ENCODE measurements around the gene GPAT3.

The GPAT3 gene

DNA sequence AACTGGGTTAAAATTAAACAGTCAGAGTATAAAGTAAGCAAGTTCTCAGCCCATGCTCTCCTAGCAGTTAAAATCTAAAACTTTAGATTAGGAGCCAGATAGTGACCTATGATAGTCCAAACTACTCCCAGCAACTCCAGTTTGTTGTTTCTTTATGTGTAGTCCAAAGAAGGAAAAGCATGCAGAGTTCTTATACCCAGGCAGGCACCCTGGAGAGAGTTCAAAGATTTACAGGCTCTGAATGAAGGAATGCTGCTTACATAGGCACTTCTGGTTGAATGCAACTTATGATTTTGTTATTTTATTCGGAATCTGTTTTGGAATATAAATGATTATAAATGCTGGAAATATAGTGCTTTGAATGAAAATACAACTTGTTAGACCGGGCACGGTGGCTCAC, 67.2 kb downstream of the GPAT3 start:
- Histone ChIP-seq H2AFZ (ENCODE audit: low read length) (no peak overlapping the region), H3K9me2 (ENCODE audit: low read depth, low read length) (no peaks in the 10 kb centered on the region), H3K4me2 (ENCODE audit: low read length) (no peak overlapping the region), H3K36me3 (ENCODE audit: insufficient read depth, low read length) (no peaks in the 10 kb centered on the region), H3K27ac (ENCODE audit: low read depth, low read length, poor library complexity, severe bottlenecking) (no peak overlapping the region), H4K20me1 (ENCODE audit: insufficient read depth, low read length) (no peaks in the 10 kb centered on the region), H3K4me1 (ENCODE audit: insufficient read depth, low read length, severe bottlenecking) (no peaks in the 10 kb centered on the region), H3F3A (ENCODE audit: insufficient read depth, low read length) (no peaks in the 10 kb centered on the region), H3K9ac (ENCODE audit: low read length) (no peak overlapping the region), H3K9me3 (ENCODE audit: low read length) (no peaks in the 10 kb centered on the region), H3K27me3 (ENCODE audit: insufficient read depth, low read length) (no peaks in the 10 kb centered on the region), H3K4me3 (ENCODE audit: low read depth, low read length, poor library complexity, severe bottlenecking) (no peak overlapping the region), H3K79me2 (ENCODE audit: insufficient read depth, low read length) (no peaks in the 10 kb centered on the region)
- TF ChIP-seq, protein P1, sequence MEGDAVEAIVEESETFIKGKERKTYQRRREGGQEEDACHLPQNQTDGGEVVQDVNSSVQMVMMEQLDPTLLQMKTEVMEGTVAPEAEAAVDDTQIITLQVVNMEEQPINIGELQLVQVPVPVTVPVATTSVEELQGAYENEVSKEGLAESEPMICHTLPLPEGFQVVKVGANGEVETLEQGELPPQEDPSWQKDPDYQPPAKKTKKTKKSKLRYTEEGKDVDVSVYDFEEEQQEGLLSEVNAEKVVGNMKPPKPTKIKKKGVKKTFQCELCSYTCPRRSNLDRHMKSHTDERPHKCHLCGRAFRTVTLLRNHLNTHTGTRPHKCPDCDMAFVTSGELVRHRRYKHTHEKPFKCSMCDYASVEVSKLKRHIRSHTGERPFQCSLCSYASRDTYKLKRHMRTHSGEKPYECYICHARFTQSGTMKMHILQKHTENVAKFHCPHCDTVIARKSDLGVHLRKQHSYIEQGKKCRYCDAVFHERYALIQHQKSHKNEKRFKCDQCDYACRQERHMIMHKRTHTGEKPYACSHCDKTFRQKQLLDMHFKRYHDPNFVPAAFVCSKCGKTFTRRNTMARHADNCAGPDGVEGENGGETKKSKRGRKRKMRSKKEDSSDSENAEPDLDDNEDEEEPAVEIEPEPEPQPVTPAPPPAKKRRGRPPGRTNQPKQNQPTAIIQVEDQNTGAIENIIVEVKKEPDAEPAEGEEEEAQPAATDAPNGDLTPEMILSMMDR (IDR thresholded peaks at IDR 0.05; ENCODE audit: low read length): no peak
- TF ChIP-seq EZH2 (IDR thresholded peaks at IDR 0.05; ENCODE audit: borderline replicate concordance, low read length): no peak

DNA sequence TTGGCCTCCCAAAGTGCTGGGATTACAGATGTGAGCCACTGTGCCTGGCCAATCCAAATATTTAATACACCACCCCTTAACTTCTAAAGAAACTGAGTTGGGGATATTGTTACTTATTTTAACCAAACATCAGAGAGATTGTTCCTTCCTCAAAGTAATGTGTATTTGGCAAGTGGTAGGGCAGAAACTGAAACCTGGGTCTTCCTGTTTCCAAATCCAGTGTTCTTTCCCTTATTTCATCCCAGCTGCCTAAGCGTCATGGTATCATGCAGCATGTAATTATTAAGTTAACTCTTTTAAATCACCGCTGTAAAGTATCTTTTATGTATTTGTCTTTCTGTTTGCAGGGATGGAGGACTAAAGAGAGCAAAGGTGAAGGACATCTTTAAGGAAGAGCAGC, 68.4 kb downstream of the GPAT3 start:
- Histone ChIP-seq H2AFZ (ENCODE audit: low read length) (no peak overlapping the region), H3K27ac (ENCODE audit: low read depth, low read length, poor library complexity, severe bottlenecking) (no peak overlapping the region)

DNA sequence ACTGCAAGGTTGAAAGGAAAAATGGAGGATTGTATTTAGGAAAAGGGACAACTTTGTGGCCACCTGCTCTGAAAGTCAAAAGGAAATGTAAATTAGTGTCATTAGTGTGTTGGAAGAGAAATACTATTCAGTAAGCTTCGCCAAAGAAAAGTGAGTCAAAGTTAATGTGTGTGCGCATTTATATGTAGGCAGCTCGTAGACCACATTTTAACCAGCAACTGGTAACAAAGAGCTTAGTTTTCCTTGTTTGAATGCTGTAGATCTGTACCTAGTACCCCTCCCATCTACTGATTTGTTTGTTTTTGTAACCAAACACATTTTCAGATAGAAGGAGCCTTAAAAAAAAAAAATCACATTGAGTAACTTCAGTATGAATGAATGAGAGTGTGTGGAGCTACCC, 69.3 kb downstream of the GPAT3 start:
- TF ChIP-seq, protein P1 (IDR thresholded peaks at IDR 0.05; ENCODE audit: low read length): no peak
- no peak for TF ChIP-seq EZH2 (IDR thresholded peaks at IDR 0.05; ENCODE audit: borderline replicate concordance, low read length)
- Histone ChIP-seq H3K27me3 (ENCODE audit: insufficient read depth, low read length) (no peaks in the 10 kb centered on the region), H3K4me2 (ENCODE audit: low read length) (no peak overlapping the region), H3K27ac (ENCODE audit: low read depth, low read length, poor library complexity, severe bottlenecking) (no peak overlapping the region), H3K4me3 (ENCODE audit: low read depth, low read length, poor library complexity, severe bottlenecking) (no peak overlapping the region), H3F3A (ENCODE audit: insufficient read depth, low read length) (no peaks in the 10 kb centered on the region), H2AFZ (ENCODE audit: low read length) (no peak overlapping the region), H3K9ac (ENCODE audit: low read length) (no peak overlapping the region), H4K20me1 (ENCODE audit: insufficient read depth, low read length) (no peaks in the 10 kb centered on the region), H3K79me2 (ENCODE audit: insufficient read depth, low read length) (no peaks in the 10 kb centered on the region), H3K9me3 (ENCODE audit: low read length) (no peaks in the 10 kb centered on the region), H3K4me1 (ENCODE audit: insufficient read depth, low read length, severe bottlenecking) (no peaks in the 10 kb centered on the region), H3K36me3 (ENCODE audit: insufficient read depth, low read length) (no peaks in the 10 kb centered on the region), H3K9me2 (ENCODE audit: low read depth, low read length) (no peaks in the 10 kb centered on the region)

More for the DNA sequence above, 68.4 kb downstream of the GPAT3 start:
- Histone ChIP-seq H4K20me1 (ENCODE audit: insufficient read depth, low read length) (no peaks in the 10 kb centered on the region), H3K27me3 (ENCODE audit: insufficient read depth, low read length) (no peaks in the 10 kb centered on the region), H3K4me1 (ENCODE audit: insufficient read depth, low read length, severe bottlenecking) (no peaks in the 10 kb centered on the region), H3K36me3 (ENCODE audit: insufficient read depth, low read length) (no peaks in the 10 kb centered on the region), H3K9me2 (ENCODE audit: low read depth, low read length) (no peaks in the 10 kb centered on the region), H3F3A (ENCODE audit: insufficient read depth, low read length) (no peaks in the 10 kb centered on the region), H3K9ac (ENCODE audit: low read length) (no peak overlapping the region), H3K4me2 (ENCODE audit: low read length) (no peak overlapping the region), H3K9me3 (ENCODE audit: low read length) (no peaks in the 10 kb centered on the region), H3K4me3 (ENCODE audit: low read depth, low read length, poor library complexity, severe bottlenecking) (no peak overlapping the region), H3K79me2 (ENCODE audit: insufficient read depth, low read length) (no peaks in the 10 kb centered on the region)
- TF ChIP-seq EZH2 (IDR thresholded peaks at IDR 0.05; ENCODE audit: borderline replicate concordance, low read length): no peak
- TF ChIP-seq, protein P1 (IDR thresholded peaks at IDR 0.05; ENCODE audit: low read length): no peak
